ENCODE data around the gene CNTNAP5.

- TF ChIP-seq, protein P1, sequence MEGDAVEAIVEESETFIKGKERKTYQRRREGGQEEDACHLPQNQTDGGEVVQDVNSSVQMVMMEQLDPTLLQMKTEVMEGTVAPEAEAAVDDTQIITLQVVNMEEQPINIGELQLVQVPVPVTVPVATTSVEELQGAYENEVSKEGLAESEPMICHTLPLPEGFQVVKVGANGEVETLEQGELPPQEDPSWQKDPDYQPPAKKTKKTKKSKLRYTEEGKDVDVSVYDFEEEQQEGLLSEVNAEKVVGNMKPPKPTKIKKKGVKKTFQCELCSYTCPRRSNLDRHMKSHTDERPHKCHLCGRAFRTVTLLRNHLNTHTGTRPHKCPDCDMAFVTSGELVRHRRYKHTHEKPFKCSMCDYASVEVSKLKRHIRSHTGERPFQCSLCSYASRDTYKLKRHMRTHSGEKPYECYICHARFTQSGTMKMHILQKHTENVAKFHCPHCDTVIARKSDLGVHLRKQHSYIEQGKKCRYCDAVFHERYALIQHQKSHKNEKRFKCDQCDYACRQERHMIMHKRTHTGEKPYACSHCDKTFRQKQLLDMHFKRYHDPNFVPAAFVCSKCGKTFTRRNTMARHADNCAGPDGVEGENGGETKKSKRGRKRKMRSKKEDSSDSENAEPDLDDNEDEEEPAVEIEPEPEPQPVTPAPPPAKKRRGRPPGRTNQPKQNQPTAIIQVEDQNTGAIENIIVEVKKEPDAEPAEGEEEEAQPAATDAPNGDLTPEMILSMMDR (IDR thresholded peaks at IDR 0.05; ENCODE audit: low read length) = no peak
- no peak for TF ChIP-seq EZH2 (optimal IDR thresholded peaks at IDR 0.05; ENCODE audit: low read depth, low read length)
These were observed 264.0 kb downstream of the CNTNAP5 start for GRCh38 chr2:124289060-124289459.

Measured in MM.1S (cell line).